HG03139 (cell line): ENCODE data around the gene COG3.
"Not testable (repeated sequence)": the region's sequence is repeated elsewhere in the genome, so short reads cannot be mapped to it uniquely, and the experiment has no call there.

ENCODE experiments used
- ATAC-seq: cut with Tn5 transposase; IDR thresholded peaks from one replicate; pipeline ENCODE4 v1.9.1; 2021; ENCODE audit not compliant: unreplicated experiment

The COG3 gene, protein sequence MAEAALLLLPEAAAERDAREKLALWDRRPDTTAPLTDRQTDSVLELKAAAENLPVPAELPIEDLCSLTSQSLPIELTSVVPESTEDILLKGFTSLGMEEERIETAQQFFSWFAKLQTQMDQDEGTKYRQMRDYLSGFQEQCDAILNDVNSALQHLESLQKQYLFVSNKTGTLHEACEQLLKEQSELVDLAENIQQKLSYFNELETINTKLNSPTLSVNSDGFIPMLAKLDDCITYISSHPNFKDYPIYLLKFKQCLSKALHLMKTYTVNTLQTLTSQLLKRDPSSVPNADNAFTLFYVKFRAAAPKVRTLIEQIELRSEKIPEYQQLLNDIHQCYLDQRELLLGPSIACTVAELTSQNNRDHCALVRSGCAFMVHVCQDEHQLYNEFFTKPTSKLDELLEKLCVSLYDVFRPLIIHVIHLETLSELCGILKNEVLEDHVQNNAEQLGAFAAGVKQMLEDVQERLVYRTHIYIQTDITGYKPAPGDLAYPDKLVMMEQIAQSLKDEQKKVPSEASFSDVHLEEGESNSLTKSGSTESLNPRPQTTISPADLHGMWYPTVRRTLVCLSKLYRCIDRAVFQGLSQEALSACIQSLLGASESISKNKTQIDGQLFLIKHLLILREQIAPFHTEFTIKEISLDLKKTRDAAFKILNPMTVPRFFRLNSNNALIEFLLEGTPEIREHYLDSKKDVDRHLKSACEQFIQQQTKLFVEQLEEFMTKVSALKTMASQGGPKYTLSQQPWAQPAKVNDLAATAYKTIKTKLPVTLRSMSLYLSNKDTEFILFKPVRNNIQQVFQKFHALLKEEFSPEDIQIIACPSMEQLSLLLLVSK

DNA sequence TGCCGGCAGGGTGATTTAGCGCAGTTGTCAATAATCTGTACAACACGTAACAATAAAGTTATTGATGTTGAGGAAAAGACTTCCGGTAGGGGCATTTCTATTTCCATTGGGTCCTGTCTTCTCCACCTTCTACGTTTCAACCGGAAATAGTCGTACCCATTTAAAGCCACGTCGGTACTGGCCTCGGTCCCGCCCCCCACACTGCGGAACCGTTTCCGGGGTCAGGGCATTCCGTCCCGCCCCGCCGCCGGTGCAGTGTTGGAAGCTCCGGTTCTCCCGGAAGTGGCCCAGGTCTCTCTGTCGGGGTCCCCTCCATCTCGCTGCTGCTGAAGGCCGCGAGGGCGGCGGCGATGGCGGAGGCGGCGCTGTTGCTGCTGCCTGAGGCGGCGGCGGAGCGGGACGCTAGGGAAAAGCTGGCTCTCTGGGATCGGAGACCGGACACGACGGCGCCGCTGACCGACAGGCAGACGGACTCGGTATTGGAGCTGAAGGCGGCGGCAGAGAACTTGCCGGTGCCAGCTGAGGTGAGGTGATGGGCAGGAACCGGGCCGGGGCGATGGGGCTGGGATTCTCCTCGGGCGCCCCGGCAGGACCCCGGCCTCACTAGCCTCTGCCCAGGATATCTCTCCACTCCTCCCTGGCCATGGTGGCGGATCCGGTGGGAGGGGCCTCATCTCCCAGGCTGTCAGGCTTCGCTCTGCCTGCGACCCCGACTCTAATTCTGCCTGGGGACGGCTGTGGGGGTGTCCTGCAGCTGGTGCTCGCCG, at the start of gene COG3:
COG3 (plus strand) TSS at position 253 of the 767 bp plus-strand sequence; CDS start at position 351, 98 bp downstream.
- ATAC-seq, result peak; percentile 96

DNA sequence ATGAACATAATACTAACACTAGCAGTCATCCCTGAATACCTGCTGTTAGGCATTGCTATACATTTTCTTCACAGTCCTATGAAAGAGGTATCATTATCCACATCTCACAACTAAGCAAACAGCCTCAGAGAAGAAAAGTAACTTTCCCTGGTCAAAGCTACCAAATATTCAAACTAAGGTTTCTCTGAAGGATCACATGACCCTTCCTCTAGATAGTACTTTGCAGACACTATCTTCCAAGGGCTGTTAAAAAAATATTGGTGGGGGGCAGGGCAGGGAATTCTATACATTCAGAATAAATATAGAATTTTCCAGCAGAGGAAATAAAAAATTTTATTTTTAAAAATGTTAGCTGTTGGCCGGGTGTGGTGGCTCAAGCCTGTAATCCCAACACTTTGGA, 49.6 kb upstream of the COG3 start:
- ATAC-seq, result no peak

DNA sequence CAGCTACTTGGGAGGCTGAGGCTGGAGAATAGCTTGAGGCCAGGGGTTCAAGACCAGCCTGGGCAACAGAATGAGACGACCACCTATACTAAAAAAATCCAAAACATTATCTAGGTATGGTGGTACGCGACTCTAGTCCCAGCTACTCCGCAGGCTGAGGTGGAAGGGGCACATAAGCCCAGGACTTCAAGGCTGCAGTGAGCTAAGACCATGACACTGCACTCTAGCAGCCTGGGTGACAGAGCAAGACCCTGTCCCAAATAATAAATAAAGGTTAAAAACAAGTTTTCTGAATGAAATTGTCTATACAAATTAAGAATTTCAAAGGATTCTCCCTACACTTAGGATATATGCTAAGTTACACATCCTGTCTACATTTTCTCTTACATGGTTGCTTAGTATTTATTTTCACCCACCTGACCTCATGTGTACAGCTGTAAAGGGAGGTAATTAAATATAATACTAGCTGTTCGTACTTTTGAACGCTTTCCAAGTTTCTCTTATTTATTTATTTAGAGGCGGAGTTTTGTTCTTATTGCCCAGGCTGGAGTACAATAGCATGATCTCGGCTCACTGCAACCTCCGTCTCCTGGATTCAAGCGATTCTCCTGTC, 48.1 kb upstream of the COG3 start:
- no peak for ATAC-seq

DNA sequence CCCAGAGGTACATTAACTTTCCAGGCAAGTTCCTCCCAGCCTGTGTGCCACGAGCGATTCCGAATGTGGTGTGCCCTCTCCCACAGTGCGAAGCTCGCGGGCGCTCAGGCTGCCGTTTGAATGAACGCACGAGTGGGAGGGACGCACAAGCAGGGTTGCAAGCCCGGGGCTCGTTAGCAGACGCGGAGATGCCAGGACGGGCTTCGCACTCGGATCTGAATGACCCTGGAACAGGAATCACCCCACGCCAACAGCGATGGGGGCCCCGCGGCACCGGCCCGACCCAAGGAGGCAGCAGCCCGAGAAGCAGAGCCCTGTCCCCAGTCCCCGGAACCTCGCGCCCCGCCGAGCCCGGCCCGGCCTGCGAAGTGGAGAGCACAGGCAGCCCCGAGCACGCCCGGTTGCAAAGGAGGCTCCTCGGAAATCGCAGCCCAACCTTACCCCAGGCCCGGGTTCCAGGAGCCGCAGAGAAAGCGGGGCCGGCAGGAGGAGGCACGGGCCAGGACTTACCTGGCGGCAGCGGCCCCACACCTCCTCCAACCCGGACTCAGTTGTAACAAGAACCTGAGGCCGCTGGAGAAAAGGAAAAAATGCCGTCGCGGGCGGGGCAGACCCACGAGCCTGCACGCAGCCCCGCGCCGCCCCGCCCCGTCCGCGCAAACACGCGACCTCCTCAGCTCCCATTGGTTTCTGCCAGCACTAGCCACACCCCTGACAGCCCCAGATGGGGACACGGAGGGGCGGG, 46.8 kb upstream of the COG3 start, which contains the start of gene SLC25A30:
SLC25A30 (minus strand) TSS at position 584 of the 745 bp plus-strand sequence. CDS start 6,948 bp downstream, outside the sequence.
- ATAC-seq, result peak; percentile 90

DNA sequence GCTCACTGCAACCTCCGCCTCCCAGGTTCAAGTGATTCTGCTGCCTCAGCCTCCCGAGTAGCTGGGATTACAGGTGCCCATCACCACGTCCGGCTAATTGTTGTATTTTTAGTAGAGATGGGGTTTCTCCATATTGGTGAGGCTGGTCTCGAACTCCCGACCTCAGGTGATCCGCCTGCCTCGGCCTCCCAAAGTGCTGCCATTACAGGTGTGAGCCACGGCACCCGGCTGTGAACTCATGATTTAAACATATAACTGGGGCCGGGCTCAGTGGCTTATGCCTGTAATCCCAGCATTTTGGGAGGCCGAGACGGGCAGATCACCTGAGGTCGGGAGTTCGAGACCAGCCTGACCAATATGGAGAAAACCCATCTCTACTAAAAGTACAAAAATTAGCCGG, 45.4 kb upstream of the COG3 start:
- ATAC-seq, result not testable (repeated sequence)

DNA sequence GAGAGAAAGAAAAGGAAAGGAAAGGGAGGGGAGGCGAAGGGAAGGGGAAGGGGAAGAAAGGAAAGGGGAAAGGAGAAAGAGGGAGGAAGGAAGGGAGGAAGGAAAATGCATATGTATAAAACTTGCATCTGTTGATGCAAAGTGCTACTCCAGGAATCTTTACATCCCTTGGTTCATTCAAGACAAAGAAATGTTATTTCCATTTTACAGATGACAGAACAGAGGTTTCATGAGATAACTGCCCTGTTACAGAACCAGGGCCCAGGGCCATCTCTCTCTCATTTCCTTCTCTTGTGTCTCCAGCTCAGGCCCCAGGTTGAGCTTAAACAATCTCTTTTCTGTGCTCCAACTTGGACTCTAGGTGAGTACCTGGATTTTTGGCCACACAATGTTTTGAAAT, 44.8 kb upstream of the COG3 start:
- ATAC-seq, result no peak

DNA sequence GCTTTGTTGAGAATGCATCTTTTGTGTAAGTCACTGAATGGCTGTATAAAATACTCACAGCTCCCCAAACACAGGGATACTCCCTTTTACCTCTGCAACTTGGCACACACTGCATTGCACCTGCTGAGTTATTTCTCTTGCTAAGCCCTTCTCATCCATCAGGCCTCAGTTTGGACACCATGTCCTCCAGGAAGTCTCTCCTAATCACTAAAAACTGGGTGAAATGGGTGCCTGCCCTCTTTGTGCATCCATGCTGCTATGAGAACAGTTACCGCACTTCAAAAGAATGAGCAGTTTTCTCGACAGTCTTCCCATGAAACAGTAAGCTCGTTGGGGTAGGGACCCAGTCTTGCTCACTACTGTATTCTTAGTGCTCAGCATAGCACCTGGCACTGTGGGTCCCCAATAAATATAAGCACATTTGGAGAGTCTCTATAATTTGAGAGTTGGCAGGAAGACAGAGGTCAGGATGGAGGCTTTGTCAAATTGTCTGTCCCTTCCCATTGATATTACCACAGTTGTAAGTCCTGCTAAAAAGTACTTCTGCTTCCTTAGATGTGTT, 41.9 kb upstream of the COG3 start:
- ATAC-seq, result no peak

DNA sequence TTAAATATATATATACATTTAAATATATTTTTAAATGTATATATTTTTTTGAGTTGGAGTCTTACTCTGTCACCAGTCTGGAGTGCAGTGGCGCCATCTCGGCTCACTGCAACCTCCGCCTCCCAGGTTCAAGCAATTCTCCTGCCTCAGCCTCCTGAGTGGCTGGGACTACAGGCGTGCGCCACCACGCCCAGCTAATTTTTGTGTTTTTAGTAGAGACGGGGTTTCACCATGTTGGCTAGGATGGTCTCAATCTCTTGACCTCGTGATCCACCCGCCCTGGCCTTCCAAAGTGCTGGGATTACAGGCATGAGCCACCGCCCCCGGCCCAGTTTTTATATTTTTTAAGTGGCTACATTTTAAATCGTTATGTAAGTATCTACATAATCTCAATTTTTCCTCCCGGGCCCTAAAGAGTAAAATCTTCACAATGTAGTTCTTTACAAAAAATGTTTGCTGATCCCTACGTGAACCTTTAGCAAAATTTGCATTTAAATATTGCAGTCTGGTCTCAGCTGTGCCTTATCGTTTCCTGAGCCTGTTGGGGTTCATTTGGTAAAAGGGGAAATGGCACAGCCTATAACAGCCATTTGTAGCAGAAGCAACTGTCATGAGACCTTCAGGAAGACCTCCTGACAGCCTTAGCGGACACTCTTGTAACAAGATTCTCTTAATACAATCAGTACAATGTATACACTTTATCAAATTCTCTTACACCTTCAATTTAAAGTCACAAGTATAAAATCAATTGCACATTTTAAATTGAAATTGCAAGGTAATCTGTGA, 38.5 kb upstream of the COG3 start:
- ATAC-seq, result not testable (repeated sequence)

DNA sequence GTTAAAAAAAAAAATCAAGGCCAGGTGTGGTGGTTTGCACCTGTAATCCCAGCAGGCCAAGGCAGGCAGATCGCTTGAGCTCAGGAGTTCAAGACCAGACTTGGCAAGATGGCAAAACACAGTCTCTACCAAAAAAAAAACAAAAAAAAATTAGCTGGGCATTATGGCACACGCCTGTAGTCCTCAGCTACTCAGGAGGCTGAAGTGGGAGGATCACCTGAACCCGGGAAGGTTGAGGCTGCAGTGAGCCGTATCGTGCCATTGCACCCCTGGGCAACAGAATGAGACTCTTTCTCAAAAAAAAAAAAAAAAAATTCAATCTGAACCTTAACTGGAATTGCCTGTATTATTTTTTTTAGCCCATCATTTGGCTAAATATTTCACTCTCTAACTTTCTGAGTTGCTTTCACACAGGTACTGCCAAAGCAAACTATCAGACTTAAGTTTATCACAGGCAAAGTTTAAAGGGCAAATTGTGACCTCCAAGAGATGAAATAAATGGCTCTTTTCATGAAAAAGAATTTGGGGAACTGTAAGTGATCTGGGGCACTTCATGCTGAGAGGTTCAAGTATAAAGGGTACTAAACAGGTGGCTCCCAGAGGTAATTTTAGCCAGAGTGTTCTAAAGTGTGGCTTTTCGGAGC, 31.9 kb upstream of the COG3 start:
- ATAC-seq, result no peak

DNA sequence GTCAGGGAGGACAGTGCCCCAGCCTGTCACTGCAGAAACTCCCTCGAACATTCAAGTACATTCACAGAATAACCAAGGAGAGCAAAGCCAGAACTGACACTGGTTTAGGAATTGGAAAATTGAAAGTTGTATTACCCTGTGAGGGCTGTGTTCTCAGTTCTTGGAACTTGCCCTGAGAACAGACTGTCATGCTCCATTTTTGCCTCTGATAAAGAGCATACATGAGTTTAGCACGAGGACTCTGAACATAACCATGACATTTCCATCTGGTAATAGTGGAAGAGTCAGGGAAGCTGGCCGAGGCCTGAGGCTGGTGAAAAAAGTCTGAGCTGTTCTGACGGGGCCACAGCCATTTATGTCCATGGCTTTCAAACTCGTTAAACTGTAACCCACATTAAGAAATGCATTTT, 31.4 kb upstream of the COG3 start:
- no peak for ATAC-seq

DNA sequence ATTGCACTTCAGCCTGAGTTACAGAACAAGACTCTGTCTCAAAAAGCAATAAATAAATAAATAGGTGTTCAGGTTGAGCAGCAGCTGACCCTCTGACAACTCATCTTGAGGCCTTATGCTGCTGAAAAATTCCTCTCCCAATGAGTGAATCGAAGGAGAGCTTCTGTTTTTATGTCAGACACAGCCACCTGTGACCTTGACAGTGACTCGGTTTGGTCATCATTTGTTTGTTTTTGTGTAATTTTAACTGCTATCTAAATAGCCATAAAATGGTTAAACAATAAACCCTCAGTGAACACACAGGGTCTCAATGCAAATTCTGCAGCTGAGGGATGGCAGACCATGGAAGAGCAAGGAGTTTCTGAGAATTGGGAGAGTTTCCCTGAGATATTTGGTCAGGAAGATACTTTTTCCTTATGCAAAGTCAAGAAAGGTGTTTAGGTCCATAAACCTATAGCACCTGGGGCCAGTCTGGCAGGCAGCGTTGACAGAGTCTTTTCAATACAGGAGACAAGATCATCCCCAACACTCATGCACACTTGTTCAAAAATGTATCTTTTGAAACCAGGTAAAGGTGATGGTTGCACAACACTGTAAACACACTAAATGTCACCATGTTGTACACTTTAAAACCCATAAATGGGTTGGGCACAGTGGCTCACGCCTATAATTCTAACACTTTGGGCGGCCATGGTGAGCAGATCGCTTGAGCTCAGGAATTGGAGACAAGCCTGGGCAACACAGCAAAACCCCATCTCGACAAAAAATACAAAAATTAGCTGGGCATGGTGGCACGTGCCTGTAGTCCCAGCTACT, 30.0 kb upstream of the COG3 start:
- no peak for ATAC-seq

DNA sequence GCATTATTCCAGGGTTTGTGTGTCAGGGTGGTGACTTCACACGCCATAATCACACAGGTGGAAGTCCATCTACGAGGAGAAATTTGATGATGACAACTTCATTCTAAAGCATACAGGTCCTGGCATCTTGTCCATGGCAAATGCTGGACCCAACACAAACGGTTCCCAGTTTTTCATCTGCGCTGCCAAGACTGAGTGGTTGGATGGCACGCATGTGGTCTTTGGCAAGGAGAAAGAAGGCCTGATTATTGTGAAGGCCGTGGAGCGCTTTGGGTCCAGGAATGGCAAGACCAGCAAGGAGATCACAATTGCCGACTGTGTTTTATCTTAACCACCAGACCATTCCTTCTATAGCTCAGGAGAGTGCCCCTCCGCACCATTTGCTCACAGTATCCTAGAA, 28.4 kb upstream of the COG3 start:
- ATAC-seq, result no peak

DNA sequence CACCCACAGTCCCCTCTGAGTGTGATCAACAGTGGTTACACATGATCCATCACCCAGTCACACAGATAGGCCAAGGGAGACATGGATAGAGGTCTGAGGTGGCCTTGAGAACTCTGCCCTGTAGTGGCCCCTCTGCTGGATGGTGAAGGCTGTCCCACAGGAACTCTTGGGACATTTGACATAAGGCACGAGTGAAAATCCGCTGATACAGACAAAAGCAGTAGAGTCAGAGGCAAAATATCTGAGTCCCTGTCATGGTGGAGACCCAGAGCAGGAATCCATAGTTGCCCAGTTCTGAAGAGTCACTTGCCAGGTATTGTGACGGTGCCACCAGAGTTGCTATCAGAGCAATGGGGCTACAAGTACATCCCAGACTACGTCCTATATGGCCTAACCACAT, 27.8 kb upstream of the COG3 start:
- no peak for ATAC-seq

DNA sequence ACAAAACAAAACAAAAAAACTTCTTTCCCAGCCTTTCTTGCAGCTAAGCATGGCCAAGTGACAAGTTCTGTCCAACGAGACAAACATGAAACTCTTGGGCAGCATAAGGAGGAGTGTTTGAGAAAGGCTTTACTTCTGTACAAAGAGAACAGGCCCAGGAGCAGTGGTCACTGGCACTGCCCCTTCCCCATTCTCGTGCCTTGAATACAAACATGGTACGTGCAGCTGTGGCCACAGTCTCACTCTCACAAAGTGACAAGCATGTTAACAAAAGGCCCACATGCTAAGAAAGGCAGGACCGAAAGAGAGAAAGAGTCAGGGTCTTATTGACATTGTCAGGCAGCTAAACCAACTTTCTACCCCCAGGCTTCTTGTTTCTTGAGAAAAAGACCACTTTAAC, 26.8 kb upstream of the COG3 start:
- no peak for ATAC-seq

DNA sequence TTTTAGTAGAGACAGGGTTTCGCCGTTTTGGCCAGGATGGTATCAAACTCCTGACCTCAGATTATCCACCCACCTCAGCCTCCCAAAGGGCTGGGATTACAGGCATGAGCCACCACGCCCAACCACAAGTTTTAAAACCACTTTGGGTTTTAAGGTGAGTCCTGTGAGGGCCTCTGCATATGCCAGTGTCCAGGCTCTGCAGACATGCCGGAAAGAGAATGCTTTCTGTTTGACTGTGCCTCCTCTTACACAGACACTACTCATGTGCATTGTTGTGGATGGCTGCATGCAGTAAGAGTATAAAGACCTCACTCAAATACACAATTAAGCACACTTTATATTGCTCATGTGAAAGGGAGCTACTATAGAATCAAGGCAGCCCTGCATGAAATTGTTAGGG, 25.7 kb upstream of the COG3 start:
- ATAC-seq, result no peak

DNA sequence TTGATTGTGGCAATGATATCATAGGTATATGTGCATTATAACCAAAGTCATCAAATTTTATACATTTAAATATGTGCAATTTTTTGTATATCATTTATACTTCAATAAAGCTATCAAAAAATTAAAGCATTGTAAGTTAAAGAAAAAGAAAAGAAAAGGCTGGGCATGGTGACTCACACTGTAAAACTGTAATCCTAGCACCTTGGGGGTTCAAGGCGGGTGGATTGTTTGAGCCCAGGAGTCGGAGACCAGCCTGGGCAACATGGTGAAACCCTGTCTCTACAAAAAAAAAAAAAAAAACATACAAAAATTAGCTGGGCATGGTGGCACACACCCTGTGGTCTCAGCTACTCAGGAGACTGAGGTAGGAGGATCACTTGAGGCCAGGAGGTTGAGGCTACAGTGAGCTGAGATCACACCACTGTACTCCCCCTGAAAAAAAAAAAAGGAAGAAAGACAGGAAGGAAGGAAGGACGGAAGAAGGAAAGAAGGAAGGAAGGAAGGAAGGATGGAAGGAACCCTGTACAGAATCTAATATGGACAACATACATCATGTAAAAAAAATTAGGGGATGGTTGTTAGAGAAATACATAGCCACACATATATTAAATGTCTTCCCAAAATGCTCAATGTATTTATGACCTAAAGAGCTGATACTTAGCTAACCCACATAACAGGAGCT, 24.8 kb upstream of the COG3 start:
- ATAC-seq, result no peak

DNA sequence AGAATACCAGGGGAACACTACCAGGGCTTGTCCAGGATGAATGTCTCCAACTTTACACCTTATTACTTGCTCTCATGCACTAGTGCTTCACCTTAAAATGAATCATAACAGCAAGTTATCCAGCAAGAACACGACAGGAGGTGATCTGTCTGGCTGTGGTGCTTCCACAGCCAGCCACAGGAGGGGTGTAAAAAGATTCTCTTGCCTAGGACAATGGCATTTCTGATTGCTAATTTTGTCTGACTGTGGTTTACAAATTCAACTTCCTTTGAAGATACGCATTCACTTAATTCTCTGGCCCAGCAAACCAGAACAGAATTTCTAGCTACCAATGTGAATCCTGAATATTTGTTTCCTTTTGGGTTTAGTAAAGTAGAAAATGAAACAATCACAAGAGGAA, 23.1 kb upstream of the COG3 start:
- ATAC-seq, result no peak
